HepG2 (cell line): ENCODE measurements around the gene CDT1. TPM values are rescaled to one million over a fixed set of nuclear protein-coding genes. Genes with fewer than 3 reads are reported as not detected.

Source experiments
- AGO2 ChIP-seq: fragments of 200-400 bp; formaldehyde crosslinking; optimal IDR thresholded peaks from 2 replicates; pipeline ENCODE3; 2017; ENCODE audit warnings: mild to moderate bottlenecking, low read depth, low read length, moderate library complexity
- AKNA ChIP-seq: sonication (generic); formaldehyde crosslinking; IDR thresholded peaks from 2 replicates; pipeline ENCODE4 v1.4.0; 2020; ENCODE audit warnings: missing genetic modification reagents, borderline replicate concordance
- ATF5 ChIP-seq: sonication (generic); formaldehyde crosslinking; IDR thresholded peaks from 2 replicates; pipeline ENCODE4 v1.4.0; 2020; ENCODE audit warnings: mild to moderate bottlenecking, low read depth, missing genetic modification reagents
- HDAC1 ChIP-seq: sonication (generic); formaldehyde crosslinking; IDR thresholded peaks from 2 replicates; pipeline ENCODE4 v1.5.1; 2020; ENCODE audit warnings: mild to moderate bottlenecking, missing genetic modification reagents
- MIER2 ChIP-seq: IDR thresholded peaks from 2 replicates; pipeline ENCODE4 v1.6.1; 2016; ENCODE audit warnings: missing biosample characterization, missing genetic modification reagents
- NCOA1 ChIP-seq: sonication (generic); formaldehyde crosslinking; IDR thresholded peaks from 2 replicates; pipeline ENCODE4 v1.9.0; 2021; ENCODE audit warnings: missing genetic modification reagents
- NFATC3 ChIP-seq: sonication (generic); formaldehyde crosslinking; IDR thresholded peaks from 2 replicates; pipeline ENCODE4 v1.5.1; 2020; ENCODE audit warnings: mild to moderate bottlenecking, missing genetic modification reagents
- PLSCR1 ChIP-seq: sonication (generic); formaldehyde crosslinking; IDR thresholded peaks from 2 replicates; pipeline ENCODE4 v1.5.0; 2020; ENCODE audit warnings: missing genetic modification reagents, mild to moderate bottlenecking, borderline replicate concordance
- SP5 ChIP-seq: IDR thresholded peaks from 2 replicates; pipeline ENCODE4 v1.6.1; 2016; ENCODE audit warnings: low read depth, borderline replicate concordance
- SRSF9 ChIP-seq: fragments of 200-400 bp; formaldehyde crosslinking; IDR thresholded peaks from 2 replicates; pipeline ENCODE4 v1.6.1; 2018; ENCODE audit warnings: borderline replicate concordance, mild to moderate bottlenecking, low read depth, low read length; ENCODE audit not compliant: insufficient read depth, poor library complexity, severe bottlenecking
- YY1 ChIP-seq: IDR thresholded peaks from 2 replicates; pipeline ENCODE4 v1.6.1; 2011; ENCODE audit warnings: low read length, low read depth, moderate library complexity, mild to moderate bottlenecking; ENCODE audit not compliant: insufficient read depth, insufficient replicate concordance
- ZNF281 ChIP-seq: sonication (generic); formaldehyde crosslinking; IDR thresholded peaks from 2 replicates; pipeline ENCODE4 v1.4.0; 2020; ENCODE audit warnings: missing genetic modification reagents, borderline replicate concordance
- ZNF510 ChIP-seq: sonication (generic); formaldehyde crosslinking; IDR thresholded peaks from 2 replicates; pipeline ENCODE4 v1.4.0; 2020; ENCODE audit warnings: low read depth, mild to moderate bottlenecking, missing genetic modification reagents
- polyA plus RNA-seq, 8 experiments: library from polyadenylated mRNA; depleted of rRNA in 3 of 8; stranded (reverse) in 7 of 8; unstranded in 1 of 8; fragments of >200 nt; fragmentation: Illumina TruSeq in 4 of 8; extraction: Trizol in 4 of 8; gene quantifications; 2 replicates each; pipeline versions ENCODE4 v1.2.1 to v1.2.3, GENCODE V29; 2011 to 2016; ENCODE audit warnings: low read depth in 4 of 8, missing spikeins in 1 of 8, mixed read lengths in 1 of 8; ENCODE audit not compliant: insufficient read depth in 1 of 8
- total RNA-seq, 5 experiments: library from RNA; depleted of rRNA; stranded (reverse); fragments of >200 nt; fragmentation: Illumina TruSeq; extraction: Trizol; gene quantifications; 2 replicates each; pipeline ENCODE4 v1.2.3, GENCODE V29; 2016; ENCODE audit warnings: low read depth in 1 of 5
- TF ChIP-seq, protein P1 (sequence below): sonication (generic); formaldehyde crosslinking; IDR thresholded peaks from 2 replicates; pipeline ENCODE4 v1.4.0; 2020; ENCODE audit warnings: missing genetic modification reagents, borderline replicate concordance

The CDT1 gene
- total and polyA plus RNA-seq, 2 of the 13 experiments (the other 11 are each of a cell fraction or from before 2014, with no cell fraction given) = 23.1 to 23.8 TPM

DNA sequence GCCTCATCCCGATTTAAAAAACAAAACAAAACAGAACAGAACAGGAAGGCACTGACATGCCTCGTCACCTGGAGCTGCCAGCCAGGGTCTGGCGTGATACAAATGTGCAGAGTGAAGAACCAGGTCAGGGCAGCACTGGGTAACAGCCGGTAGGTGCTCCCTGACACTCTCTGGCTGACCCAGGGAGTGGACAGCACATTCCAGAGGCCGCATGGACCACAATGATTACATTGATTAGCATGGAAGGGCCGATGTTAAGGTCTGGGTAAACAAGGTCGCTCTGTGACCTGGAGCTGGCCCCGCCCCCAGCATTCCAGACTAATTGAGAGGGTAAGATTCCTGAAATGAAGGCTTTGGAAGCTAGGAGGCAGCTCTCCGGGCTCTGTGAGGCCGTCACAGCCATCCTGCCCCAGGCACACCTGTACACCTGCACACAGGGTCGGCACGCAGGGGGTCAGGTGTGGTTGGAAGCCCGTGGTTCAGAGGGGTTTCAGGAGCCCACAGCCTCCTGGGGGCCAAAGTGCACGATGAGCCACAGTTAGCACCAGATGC lies 40.0 kb upstream of the CDT1 start (continued):
- TF ChIP-seq SP5 (peak; percentile 99), ZNF510 (CRISPR knock-in tag) (no peak), SRSF9 (no peak), AGO2 (peak; percentile 3), PLSCR1 (CRISPR knock-in tag) (no peak), ZNF281 (CRISPR knock-in tag) (peak; percentile 82), ATF5 (CRISPR knock-in tag) (no peak), HDAC1 (CRISPR knock-in tag) (peak; percentile 91), MIER2 (CRISPR knock-in tag) (peak; percentile 81; the same call in 1 of the 2 replicates), NCOA1 (no peak), AKNA (no peak), YY1 (peak; percentile 50), NFATC3 (no peak; the same call in 1 of the 2 replicates)
- TF ChIP-seq, protein P1, sequence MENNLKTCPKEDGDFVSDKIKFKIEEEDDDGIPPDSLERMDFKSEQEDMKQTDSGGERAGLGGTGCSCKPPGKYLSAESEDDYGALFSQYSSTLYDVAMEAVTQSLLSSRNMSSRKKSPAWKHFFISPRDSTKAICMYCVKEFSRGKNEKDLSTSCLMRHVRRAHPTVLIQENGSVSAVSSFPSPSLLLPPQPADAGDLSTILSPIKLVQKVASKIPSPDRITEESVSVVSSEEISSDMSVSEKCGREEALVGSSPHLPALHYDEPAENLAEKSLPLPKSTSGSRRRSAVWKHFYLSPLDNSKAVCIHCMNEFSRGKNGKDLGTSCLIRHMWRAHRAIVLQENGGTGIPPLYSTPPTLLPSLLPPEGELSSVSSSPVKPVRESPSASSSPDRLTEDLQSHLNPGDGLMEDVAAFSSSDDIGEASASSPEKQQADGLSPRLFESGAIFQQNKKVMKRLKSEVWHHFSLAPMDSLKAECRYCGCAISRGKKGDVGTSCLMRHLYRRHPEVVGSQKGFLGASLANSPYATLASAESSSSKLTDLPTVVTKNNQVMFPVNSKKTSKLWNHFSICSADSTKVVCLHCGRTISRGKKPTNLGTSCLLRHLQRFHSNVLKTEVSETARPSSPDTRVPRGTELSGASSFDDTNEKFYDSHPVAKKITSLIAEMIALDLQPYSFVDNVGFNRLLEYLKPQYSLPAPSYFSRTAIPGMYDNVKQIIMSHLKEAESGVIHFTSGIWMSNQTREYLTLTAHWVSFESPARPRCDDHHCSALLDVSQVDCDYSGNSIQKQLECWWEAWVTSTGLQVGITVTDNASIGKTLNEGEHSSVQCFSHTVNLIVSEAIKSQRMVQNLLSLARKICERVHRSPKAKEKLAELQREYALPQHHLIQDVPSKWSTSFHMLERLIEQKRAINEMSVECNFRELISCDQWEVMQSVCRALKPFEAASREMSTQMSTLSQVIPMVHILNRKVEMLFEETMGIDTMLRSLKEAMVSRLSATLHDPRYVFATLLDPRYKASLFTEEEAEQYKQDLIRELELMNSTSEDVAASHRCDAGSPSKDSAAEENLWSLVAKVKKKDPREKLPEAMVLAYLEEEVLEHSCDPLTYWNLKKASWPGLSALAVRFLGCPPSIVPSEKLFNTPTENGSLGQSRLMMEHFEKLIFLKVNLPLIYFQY (CRISPR knock-in tag) = peak; percentile 97
